Left lung (tissue), 10 donors: Measurements from ENCODE around the gene CEACAM6. TPM values are rescaled to one million over a fixed set of nuclear protein-coding genes. Genes with fewer than 3 reads are reported as not detected.
A peak's percentile ranks its signal among the peaks of the same experiment; 100 is the strongest.

Source experiments
- ATAC-seq: fragments of 200-7000 bp; cut with Tn5 transposase; one replicate; pipeline ENCODE4 v1.9.1; 2020; ENCODE audit warnings: moderate library complexity
- DNase-seq, 4 donors: peaks; one replicate each; pipeline ENCODE4 v3.0.0-alpha.2; 2013 to 2020
- H3K27ac ChIP-seq, 2 donors: fragments of 200-600 bp; sonication (generic) in 1 of 2; one replicate each; pipeline versions ENCODE4 v1.5.0 to v1.8.0; 2020 to 2021
- H3K27me3 ChIP-seq, 2 donors: fragments of 200-600 bp; sonication (generic) in 1 of 2; one replicate each; pipeline versions ENCODE4 v1.5.0 to v1.8.0; 2020 to 2021
- H3K36me3 ChIP-seq, 2 donors: fragments of 200-600 bp; sonication (generic) in 1 of 2; one replicate each; pipeline versions ENCODE4 v1.5.0 to v1.8.0; 2020 to 2021
- H3K4me1 ChIP-seq, 2 donors: fragments of 200-600 bp; one replicate each; pipeline ENCODE4 v1.8.0; 2021
- H3K4me3 ChIP-seq, 2 donors: fragments of 200-600 bp; sonication (generic) in 1 of 2; one replicate each; pipeline versions ENCODE4 v1.5.0 to v1.8.0; 2020 to 2021; ENCODE audit warnings: mild to moderate bottlenecking in 1 of 2
- H3K9me3 ChIP-seq, 2 donors: fragments of 200-600 bp; sonication (generic) in 1 of 2; one replicate each; pipeline versions ENCODE4 v1.5.0 to v1.8.0; 2020 to 2021
- CTCF ChIP-seq, 2 donors: fragments of 200-600 bp; sonication (generic) in 1 of 2; IDR thresholded peaks; one replicate each; pipeline versions ENCODE4 v1.5.0 to v1.8.0; 2021; ENCODE audit warnings: antibody characterized with exemption in 2 of 2
- intact Hi-C, 2 donors: fragments of 100-400 bp; cut with DNase I; formaldehyde crosslinking; loops; one replicate each; pipeline versions ENCODE4 v1.11.2 to v1.14.2; 2022
- polyA plus RNA-seq, 6 donors: library from polyadenylated mRNA; unstranded; fragments of 120-200 nt; gene quantifications; one replicate each; pipeline ENCODE4 v1.2.1, GENCODE V29; 2013; ENCODE audit not compliant: insufficient read length in 6 of 6
- total RNA-seq, 2 donors: library from RNA; stranded (reverse); fragmentation: NEBNext Ultra II Directional; extraction: Animal tissue kit (Norgen Biotek cat#: 25700); gene quantifications; one replicate each; pipeline ENCODE4 v1.2.1, GENCODE V29; 2021
- donor health status: DM: no; HTN: yes; CAD: no.
- donor health status: DM: no; HTN: no; CAD: no.

The CEACAM6 gene
- total and polyA plus RNA-seq, 8 donors: 2.1 to 1,560 (median 3.6) TPM

- DNase-seq (no peak), ATAC-seq (peak; percentile 74)
- peak; percentile 76 to 86 for TF ChIP-seq CTCF (IDR thresholded peaks at IDR 0.05)
- no peaks in the 10 kb centered on the region for H3K9me3 ChIP-seq
- peaks cover 0 to 28% of the 10 kb centered on the region in 2 donors for H3K27me3 ChIP-seq
- no peak overlapping the region for H3K4me3 ChIP-seq
- peaks cover 0 to 61% of the 10 kb centered on the region in 2 donors for H3K4me1 ChIP-seq
- H3K27ac ChIP-seq: peak overlapping the region in 1 of 2 donors; percentile 88
- no peaks in the 10 kb centered on the region for H3K36me3 ChIP-seq
- intact Hi-C loops: no loop called here
Measured at GRCh38 chr19:41795031-41795461, 39.7 kb downstream of the CEACAM6 start.

GRCh38 chr19:41796362-41796761 is 41.0 kb downstream of the CEACAM6 start, which contains the start of gene CEACAM3:
TSS of gene CEACAM3 (plus strand) at chr19:41796587. CDS start at chr19:41796678, 91 bp downstream.
- peak within 1 kb of the TSS in 1 of 2 donors; percentile 88 for H3K27ac ChIP-seq
- no peaks in the 10 kb centered on the region for H3K36me3 ChIP-seq
- ATAC-seq (no peak), DNase-seq (peak in 1 of 4 donors; percentile 57)
- intact Hi-C loops: no loop called here
- no peak for TF ChIP-seq CTCF (IDR thresholded peaks at IDR 0.05)
- H3K4me3 ChIP-seq: peak within 1 kb of the TSS in 1 of 2 donors; percentile 29
- peaks cover 0 to 73% of the 10 kb centered on the region in 2 donors for H3K4me1 ChIP-seq
- H3K27me3 ChIP-seq: peaks cover 0 to 28% of the 10 kb centered on the region in 2 donors
- no peaks in the 10 kb centered on the region for H3K9me3 ChIP-seq

- peak overlapping the region in 1 of 2 donors; percentile 29 for H3K4me3 ChIP-seq
- intact Hi-C loops: no loop called here
- no peak for TF ChIP-seq CTCF (IDR thresholded peaks at IDR 0.05)
- no peak for DNase-seq
- no peak for ATAC-seq
- no peaks in the 10 kb centered on the region for H3K36me3 ChIP-seq
- H3K4me1 ChIP-seq: peaks cover 0 to 77% of the 10 kb centered on the region in 2 donors
- H3K27ac ChIP-seq: peak overlapping the region in 1 of 2 donors; percentile 88
- H3K27me3 ChIP-seq: peaks cover 0 to 23% of the 10 kb centered on the region in 2 donors
- H3K9me3 ChIP-seq: no peaks in the 10 kb centered on the region
Measured at GRCh38 chr19:41796901-41797300, 41.6 kb downstream of the CEACAM6 start.

DNA sequence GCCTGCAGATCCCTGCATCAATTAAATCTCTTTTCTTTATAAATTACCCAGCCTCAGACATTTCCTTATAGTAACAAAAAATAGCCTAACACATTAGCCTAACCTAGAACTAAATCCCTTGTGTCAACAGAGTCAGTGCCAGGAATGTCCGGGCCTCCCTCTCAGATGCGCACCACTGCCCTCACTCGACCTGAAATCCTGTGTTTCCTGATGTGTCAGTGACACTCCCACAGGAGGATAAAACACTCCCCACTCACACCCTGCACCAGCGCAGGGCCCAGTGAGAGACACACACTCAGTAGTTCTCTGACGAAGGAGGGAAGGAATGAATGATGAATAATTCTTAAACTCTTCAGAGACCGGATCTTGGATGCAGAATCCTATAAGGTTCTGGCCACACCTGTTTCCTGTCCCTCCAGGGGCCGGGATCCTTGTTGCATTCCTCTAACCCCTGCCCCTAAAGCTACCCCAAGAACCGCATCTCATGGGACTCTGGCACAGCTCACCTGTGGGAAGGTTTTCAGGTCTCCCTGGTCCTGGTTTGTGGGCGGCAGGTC is 44.2 kb downstream of the CEACAM6 start:
- H3K4me1 ChIP-seq: peaks cover 0 to 85% of the 10 kb centered on the region in 2 donors
- no peak for DNase-seq
- no peaks in the 10 kb centered on the region for H3K9me3 ChIP-seq
- H3K36me3 ChIP-seq: no peaks in the 10 kb centered on the region
- intact Hi-C loops: no loop called here
- H3K27me3 ChIP-seq: peaks cover 0 to 14% of the 10 kb centered on the region in 2 donors
- ATAC-seq: peak; percentile 30
- peak overlapping the region in 1 of 2 donors; percentile 88 for H3K27ac ChIP-seq
- TF ChIP-seq CTCF (IDR thresholded peaks at IDR 0.05): no peak
- peak overlapping the region in 1 of 2 donors; percentile 29 for H3K4me3 ChIP-seq

GRCh38 chr19:41801031-41801430 is 45.7 kb downstream of the CEACAM6 start:
- Histone ChIP-seq H3K27me3 (peaks cover 0 to 6% of the 10 kb centered on the region in 2 donors), H3K36me3 (no peaks in the 10 kb centered on the region), H3K4me1 (peaks cover 0 to 84% of the 10 kb centered on the region in 2 donors), H3K4me3 (no peak overlapping the region), H3K9me3 (no peaks in the 10 kb centered on the region), H3K27ac (peak overlapping the region in 1 of 2 donors; percentile 88)
- intact Hi-C loops: no loop called here
- ATAC-seq: no peak
- DNase-seq: no peak
- TF ChIP-seq CTCF (IDR thresholded peaks at IDR 0.05): no peak
